LNCaP clone FGC (cell line): Measurements from ENCODE around the gene KCNIP3.

Experiments used
- DNase-seq: peaks from one replicate; pipeline ENCODE4 v3.0.0-alpha.2; 2011; ENCODE audit warnings: low read depth
- H3K4me3 ChIP-seq: 2 replicates; pipeline ENCODE4 v1.5.1; 2011; ENCODE audit warnings: mild to moderate bottlenecking, low read depth, low read length, control low read depth
- CTCF ChIP-seq: IDR thresholded peaks from 2 replicates; pipeline ENCODE4 v1.5.1; 2012; ENCODE audit warnings: mild to moderate bottlenecking; ENCODE audit not compliant: control insufficient read depth, insufficient read depth; ENCODE audit errors: extremely low read depth

Gene KCNIP3

GRCh38 chr2:95382686-95383634 is 85.8 kb downstream of the KCNIP3 start:
- no peak overlapping the region for H3K4me3 ChIP-seq
- no peak for TF ChIP-seq CTCF
- no peak for DNase-seq

GRCh38 chr2:95383635-95384027 is 86.5 kb downstream of the KCNIP3 start:
- no peak overlapping the region for H3K4me3 ChIP-seq
- TF ChIP-seq CTCF, result no peak
- no peak for DNase-seq

- DNase-seq, result no peak
- no peak overlapping the region for H3K4me3 ChIP-seq
Observed at GRCh38 chr2:95384854-95385569, 87.9 kb downstream of the KCNIP3 start.

GRCh38 chr2:95385570-95385984 is 88.4 kb downstream of the KCNIP3 start:
- no peak for DNase-seq
- TF ChIP-seq CTCF, result no peak
- H3K4me3 ChIP-seq, result no peak overlapping the region

More at GRCh38 chr2:95384854-95385569, 87.9 kb downstream of the KCNIP3 start:
- TF ChIP-seq CTCF, result no peak

DNA sequence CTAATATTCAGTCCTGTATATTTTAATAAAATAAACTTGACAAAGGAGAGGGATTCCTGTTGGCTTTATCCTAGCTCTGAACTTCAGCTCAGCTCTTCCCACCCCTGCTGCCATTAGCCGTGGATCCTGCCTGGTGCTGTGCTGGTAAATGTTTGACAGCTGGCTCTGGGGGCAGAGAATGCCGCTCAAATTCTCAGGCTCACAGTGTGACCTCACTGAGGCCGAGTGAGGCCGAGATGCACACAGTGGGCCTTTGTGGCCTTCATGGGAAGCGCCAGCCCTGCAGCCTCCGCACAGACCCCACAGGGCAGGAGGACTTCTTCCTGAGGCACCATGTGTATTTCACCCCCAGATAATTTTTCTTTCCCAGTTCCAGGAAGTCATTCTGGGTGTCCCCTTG is 88.9 kb downstream of the KCNIP3 start:
- no peak for DNase-seq
- H3K4me3 ChIP-seq, result no peak overlapping the region
- no peak for TF ChIP-seq CTCF

DNA sequence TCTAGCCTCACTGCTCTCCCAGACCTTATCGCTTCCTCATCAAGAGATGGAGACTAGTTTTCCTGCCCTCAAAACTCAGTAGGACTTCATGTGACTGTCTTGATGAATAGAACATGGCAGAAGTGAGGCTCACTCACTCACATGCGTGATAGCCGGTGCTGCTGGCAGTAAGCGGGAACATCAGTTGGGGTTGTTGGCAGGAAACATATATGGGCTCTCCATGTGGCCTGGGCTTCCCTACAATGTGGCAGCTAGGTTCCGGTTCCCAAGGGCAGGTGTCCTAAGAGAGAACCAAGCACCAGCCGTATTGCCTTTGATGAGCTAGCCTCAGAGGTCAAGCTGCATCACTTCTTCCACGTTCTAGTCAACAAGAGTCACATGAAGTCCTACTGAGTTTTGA is 90.2 kb downstream of the KCNIP3 start:
- no peak overlapping the region for H3K4me3 ChIP-seq
- TF ChIP-seq CTCF, result no peak
- no peak for DNase-seq
